GM12878 (cell line): Measurements from ENCODE around the gene MYL12A. TPM values are rescaled to one million over a fixed set of nuclear protein-coding genes. Genes with fewer than 3 reads are reported as not detected.
A peak's percentile ranks its signal among the peaks of the same experiment; 100 is the strongest.

Experiments
- ASH2L ChIP-seq: fragments of 300-600, 200-600 bp; sonication (generic); IDR thresholded peaks from 2 replicates; pipeline ENCODE4 v1.6.1; 2017; ENCODE audit warnings: low read depth, mild to moderate bottlenecking, borderline replicate concordance
- BMI1 ChIP-seq: fragments of 450-650 bp; IDR thresholded peaks from 2 replicates; pipeline ENCODE4 v1.6.1; 2016; ENCODE audit warnings: mild to moderate bottlenecking, moderate library complexity, borderline replicate concordance
- CBX3 ChIP-seq: fragments of 200-600 bp; sonication (generic); IDR thresholded peaks from 2 replicates; pipeline ENCODE4 v1.6.1; 2016; ENCODE audit warnings: low read depth, borderline replicate concordance
- CREM ChIP-seq: IDR thresholded peaks from 2 replicates; pipeline ENCODE4 v1.6.1; 2014; ENCODE audit warnings: antibody characterized with exemption, low read depth
- E2F8 ChIP-seq: fragments of 450-650 bp; IDR thresholded peaks from 2 replicates; pipeline ENCODE4 v1.6.1; 2018; ENCODE audit warnings: mild to moderate bottlenecking, low read depth, moderate library complexity; ENCODE audit not compliant: partially characterized antibody
- ETV6 ChIP-seq, 2 experiments: fragments of 450-650 bp in 1 of 2; IDR thresholded peaks in 1 of 2; conservative IDR thresholded peaks in 1 of 2; 2 replicates each; pipeline ENCODE4 v1.6.1; 2014; ENCODE audit warnings: antibody characterized with exemption in 1 of 2, borderline replicate concordance in 1 of 2, low read depth in 1 of 2, mild to moderate bottlenecking in 1 of 2, moderate library complexity in 1 of 2
- HDAC2 ChIP-seq: fragments of 200-600 bp; sonication (generic); IDR thresholded peaks from 2 replicates; pipeline ENCODE4 v1.6.1; 2017
- KAT2A ChIP-seq: conservative IDR thresholded peaks from 2 replicates; pipeline ENCODE4 v1.6.1; 2011; ENCODE audit warnings: low read depth, low read length; ENCODE audit not compliant: control insufficient read depth
- KDM1A ChIP-seq: fragments of 200-600 bp; sonication (generic); IDR thresholded peaks from 2 replicates; pipeline ENCODE4 v1.6.1; 2016; ENCODE audit warnings: borderline replicate concordance
- MEF2B ChIP-seq: fragments of 450-650 bp; IDR thresholded peaks from 2 replicates; pipeline ENCODE4 v1.6.1; 2018; ENCODE audit warnings: mild to moderate bottlenecking, moderate library complexity; ENCODE audit not compliant: partially characterized antibody, poor library complexity, severe bottlenecking
- PKNOX1 ChIP-seq: fragments of 450-650 bp; IDR thresholded peaks from 2 replicates; pipeline ENCODE4 v1.6.1; 2016; ENCODE audit warnings: mild to moderate bottlenecking
- POLR2AphosphoS5 ChIP-seq: IDR thresholded peaks from 2 replicates; pipeline ENCODE4 v1.6.1; 2011; ENCODE audit warnings: mild to moderate bottlenecking, low read length, inconsistent platforms
- SREBF1 ChIP-seq: IDR thresholded peaks from 2 replicates; pipeline ENCODE4 v1.6.1; 2012; ENCODE audit warnings: mild to moderate bottlenecking, low read length
- SREBF2 ChIP-seq: IDR thresholded peaks from 2 replicates; pipeline ENCODE4 v1.6.1; 2012; ENCODE audit warnings: mild to moderate bottlenecking, low read length
- USF1 ChIP-seq: IDR thresholded peaks from 2 replicates; pipeline ENCODE4 v1.6.1; 2011; ENCODE audit warnings: borderline replicate concordance, low read depth, mild to moderate bottlenecking, moderate library complexity, mixed read lengths, low read length; ENCODE audit not compliant: insufficient read depth; ENCODE audit errors: extremely low read length
- ZNF207 ChIP-seq: fragments of 450-650 bp; IDR thresholded peaks from 2 replicates; pipeline ENCODE4 v1.6.1; 2014; ENCODE audit warnings: antibody characterized with exemption, mild to moderate bottlenecking, borderline replicate concordance
- ZNF217 ChIP-seq: fragments of 450-650 bp; IDR thresholded peaks from 2 replicates; pipeline ENCODE4 v1.6.1; 2017; ENCODE audit warnings: antibody characterized with exemption, mild to moderate bottlenecking
- ZNF274 ChIP-seq: IDR thresholded peaks from one replicate; pipeline ENCODE4 v1.8.0; 2011; ENCODE audit not compliant: insufficient read length, insufficient read depth
- ZSCAN29 ChIP-seq: fragments of 450-650 bp; IDR thresholded peaks from 2 replicates; pipeline ENCODE4 v1.6.1; 2017; ENCODE audit warnings: mild to moderate bottlenecking, moderate library complexity
- polyA plus RNA-seq, 11 experiments: library from polyadenylated mRNA; depleted of rRNA in 4 of 11; unstranded in 6 of 11; stranded (reverse) in 5 of 11; fragments of >200 nt; fragmentation: Nextera tagmentation in 4 of 11; fragmentation: Illumina TruSeq in 1 of 11; extraction: Ambion mirVana in 4 of 11; extraction: Trizol in 1 of 11; gene quantifications; 1 replicate in 1 of 11; 2 replicates in 10 of 11; pipeline versions ENCODE4 v1.2.1 to v1.2.3, GENCODE V29; 2011 to 2016; ENCODE audit warnings: inconsistent platforms in 2 of 11, missing spikeins in 2 of 11, low read depth in 1 of 11
- total RNA-seq, 4 experiments: library from RNA; depleted of rRNA in 3 of 4; stranded (reverse); fragments of >200 nt in 3 of 4; fragmentation: Illumina TruSeq in 1 of 4; extraction: Trizol in 1 of 4; gene quantifications; 2 replicates each; pipeline versions ENCODE4 v1.2.1 to v1.2.3, GENCODE V29; 2013 to 2021
- TF ChIP-seq, protein P1 (sequence below): IDR thresholded peaks from 2 replicates; pipeline ENCODE4 v1.6.1; 2011; ENCODE audit warnings: low read depth, low read length, improper control_type of control experiment, borderline replicate concordance
- TF ChIP-seq, protein P2 (sequence below): fragments of 450-650 bp; IDR thresholded peaks from 2 replicates; pipeline ENCODE4 v1.6.1; 2016; ENCODE audit warnings: mild to moderate bottlenecking

The MYL12A gene
- total and polyA plus RNA-seq, 10 of the 15 experiments (the other 5 are each of a cell fraction or from before 2014, with no cell fraction given): 488 to 1,663 (median 924) TPM

DNA sequence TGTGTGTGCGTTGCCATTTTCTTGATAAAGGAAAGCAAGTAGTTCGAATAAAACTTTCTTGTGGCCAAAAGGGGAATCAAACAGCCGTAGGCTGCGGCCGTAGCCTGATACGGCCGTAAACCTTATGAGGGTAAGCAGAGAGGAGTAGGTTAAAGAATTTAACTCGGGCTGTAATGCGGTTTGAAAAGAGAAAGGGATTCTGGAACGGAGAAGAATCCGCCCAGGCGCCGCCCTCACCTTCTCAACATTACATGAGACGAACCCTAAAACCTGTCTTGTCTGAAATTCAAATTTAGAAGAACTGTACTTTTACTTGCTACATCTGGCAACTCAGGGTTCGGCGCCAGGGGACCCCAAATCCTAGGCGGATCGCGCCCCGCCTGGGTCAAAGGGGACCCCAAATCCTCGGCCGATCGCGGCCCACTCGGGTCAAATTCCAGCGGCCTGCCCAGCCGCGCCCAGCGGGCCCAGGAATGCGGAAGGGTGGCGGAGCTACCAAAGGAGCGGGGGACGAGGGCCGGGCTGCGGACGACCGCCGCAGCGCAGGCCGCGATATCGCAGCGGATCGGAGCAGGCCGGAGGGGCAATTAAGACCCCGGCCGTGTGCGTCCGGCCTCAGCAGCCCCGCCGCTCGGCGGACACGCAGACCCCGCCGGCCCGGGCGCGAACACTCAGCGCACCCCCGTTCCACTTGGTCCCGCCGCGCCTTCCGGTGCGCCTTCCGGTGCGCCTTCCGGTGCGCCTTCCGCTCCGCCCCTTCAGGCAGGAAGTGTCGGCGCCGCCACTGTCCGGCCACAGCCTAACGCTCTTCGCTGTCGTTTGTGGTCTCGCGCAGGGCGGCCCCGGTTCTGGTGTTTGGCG, 14.0 kb downstream of the MYL12A start, which contains the start of gene MYL12B (continued):
- TF ChIP-seq E2F8: no peak
- TF ChIP-seq PKNOX1: no peak; the same call in 1 of the 2 replicates
- no peak for TF ChIP-seq ZNF217
- peak; percentile 84; the same call in 1 of the 2 replicates for TF ChIP-seq POLR2AphosphoS5
- TF ChIP-seq MEF2B: peak; percentile 31
- TF ChIP-seq USF1: no peak
- TF ChIP-seq ETV6 (conservative IDR thresholded peaks at IDR 0.05 in 1 of 2, IDR thresholded peaks at IDR 0.05 in 1 of 2; ENCODE audit: borderline replicate concordance in 1 of 2, low read depth in 1 of 2): peak in 1 of 2 experiments; percentile 95; a peak in 2 of 4 replicates
- peak; percentile 36; the same call in 1 of the 2 replicates for TF ChIP-seq ASH2L
- no peak for TF ChIP-seq HDAC2
- no peak for TF ChIP-seq SREBF2
- 0 out of 2 replicates have a peak, but pooled peaks have one; percentile 28 for TF ChIP-seq CREM
- TF ChIP-seq BMI1: no peak
- TF ChIP-seq KAT2A: no peak
- TF ChIP-seq, protein P1, sequence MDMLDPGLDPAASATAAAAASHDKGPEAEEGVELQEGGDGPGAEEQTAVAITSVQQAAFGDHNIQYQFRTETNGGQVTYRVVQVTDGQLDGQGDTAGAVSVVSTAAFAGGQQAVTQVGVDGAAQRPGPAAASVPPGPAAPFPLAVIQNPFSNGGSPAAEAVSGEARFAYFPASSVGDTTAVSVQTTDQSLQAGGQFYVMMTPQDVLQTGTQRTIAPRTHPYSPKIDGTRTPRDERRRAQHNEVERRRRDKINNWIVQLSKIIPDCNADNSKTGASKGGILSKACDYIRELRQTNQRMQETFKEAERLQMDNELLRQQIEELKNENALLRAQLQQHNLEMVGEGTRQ: no peak
- no peak for TF ChIP-seq ZNF274
- TF ChIP-seq SREBF1: peak; percentile 96
- TF ChIP-seq ZNF207: peak; percentile 99
- TF ChIP-seq KDM1A: no peak
- TF ChIP-seq CBX3: no peak
- TF ChIP-seq, protein P2, sequence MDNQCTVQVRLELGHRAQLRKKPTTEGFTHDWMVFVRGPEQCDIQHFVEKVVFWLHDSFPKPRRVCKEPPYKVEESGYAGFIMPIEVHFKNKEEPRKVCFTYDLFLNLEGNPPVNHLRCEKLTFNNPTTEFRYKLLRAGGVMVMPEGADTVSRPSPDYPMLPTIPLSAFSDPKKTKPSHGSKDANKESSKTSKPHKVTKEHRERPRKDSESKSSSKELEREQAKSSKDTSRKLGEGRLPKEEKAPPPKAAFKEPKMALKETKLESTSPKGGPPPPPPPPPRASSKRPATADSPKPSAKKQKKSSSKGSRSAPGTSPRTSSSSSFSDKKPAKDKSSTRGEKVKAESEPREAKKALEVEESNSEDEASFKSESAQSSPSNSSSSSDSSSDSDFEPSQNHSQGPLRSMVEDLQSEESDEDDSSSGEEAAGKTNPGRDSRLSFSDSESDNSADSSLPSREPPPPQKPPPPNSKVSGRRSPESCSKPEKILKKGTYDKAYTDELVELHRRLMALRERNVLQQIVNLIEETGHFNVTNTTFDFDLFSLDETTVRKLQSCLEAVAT: peak; percentile 62; the same call in 1 of the 2 replicates
- TF ChIP-seq ZSCAN29: no peak
